ENCODE measurements around the gene PGLYRP4. TPM values are rescaled to one million over a fixed set of nuclear protein-coding genes. Genes with fewer than 3 reads are reported as not detected.

Gene PGLYRP4
- total RNA-seq, 2 donors from 2014 or later = not detected

- no peak overlapping the region for H3K27ac Mint-ChIP-seq
- no peaks in the 10 kb centered on the region for H3K4me1 Mint-ChIP-seq
- no peaks in the 10 kb centered on the region for H3K27me3 ChIP-seq (ENCODE audit: control insufficient read depth, insufficient read depth, low read length, poor library complexity, severe bottlenecking)
- no peaks in the 10 kb centered on the region for H3K9me3 Mint-ChIP-seq
- no peaks in the 10 kb centered on the region for H3K9me3 ChIP-seq (ENCODE audit: control insufficient read depth, low read length)
- H3K9ac ChIP-seq (ENCODE audit: extremely low read depth, low read length, poor library complexity, severe bottlenecking) = no peak overlapping the region
- H3K27ac ChIP-seq (ENCODE audit: low read depth, low read length) = no peak overlapping the region
- H3K36me3 ChIP-seq (ENCODE audit: control insufficient read depth, insufficient read depth, low read length) = no peaks in the 10 kb centered on the region
- H3K4me1 ChIP-seq (ENCODE audit: control insufficient read depth, insufficient read depth, low read length) = no peaks in the 10 kb centered on the region
- H3K36me3 Mint-ChIP-seq (ENCODE audit: low read depth) = no peaks in the 10 kb centered on the region
- DNase-seq = peak; percentile 9
- H3K27me3 Mint-ChIP-seq (ENCODE audit: insufficient read depth) = peaks cover 7% of the 10 kb centered on the region
- no peak for TF ChIP-seq CTCF (conservative IDR thresholded peaks at IDR 0.05)
- H3K4me3 ChIP-seq (ENCODE audit: low read length) = no peak overlapping the region
- H3K4me3 Mint-ChIP-seq = no peak overlapping the region
- WGBS, 2 experiments (ENCODE audit: insufficient coverage in 1 of 2, insufficient read length in 1 of 2) = 89 to 91% methylated on average over 3 of the region's 3 CpGs
Observed at GRCh38 chr1:153358691-153358975, 10.0 kb upstream of the PGLYRP4 start.

- no peaks in the 10 kb centered on the region for H3K36me3 Mint-ChIP-seq (ENCODE audit: low read depth)
- H3K27ac ChIP-seq (ENCODE audit: low read depth, low read length) = no peak within 1 kb of the TSS
- no peaks in the 10 kb centered on the region for H3K4me1 Mint-ChIP-seq
- no peaks in the 10 kb centered on the region for H3K4me1 ChIP-seq (ENCODE audit: control insufficient read depth, insufficient read depth, low read length)
- no peak for TF ChIP-seq CTCF (conservative IDR thresholded peaks at IDR 0.05)
- no peak within 1 kb of the TSS for H3K27ac Mint-ChIP-seq
- no peaks in the 10 kb centered on the region for H3K9me3 ChIP-seq (ENCODE audit: control insufficient read depth, low read length)
- no peaks in the 10 kb centered on the region for H3K9me3 Mint-ChIP-seq
- WGBS, 2 experiments (ENCODE audit: insufficient coverage in 1 of 2, insufficient read length in 1 of 2) = 87 to 88% methylated on average over 10 to 11 of the region's 11 CpGs
- no peak within 1 kb of the TSS for H3K4me3 ChIP-seq (ENCODE audit: low read length)
- peak; percentile 32 for DNase-seq
- H3K4me3 Mint-ChIP-seq = no peak within 1 kb of the TSS
- H3K9ac ChIP-seq (ENCODE audit: extremely low read depth, low read length, poor library complexity, severe bottlenecking) = no peak within 1 kb of the TSS
- H3K27me3 ChIP-seq (ENCODE audit: control insufficient read depth, insufficient read depth, low read length, poor library complexity, severe bottlenecking) = no peaks in the 10 kb centered on the region
- peaks cover 4% of the 10 kb centered on the region for H3K27me3 Mint-ChIP-seq (ENCODE audit: insufficient read depth)
- no peaks in the 10 kb centered on the region for H3K36me3 ChIP-seq (ENCODE audit: control insufficient read depth, insufficient read depth, low read length)
Observed at GRCh38 chr1:153357853-153358690, 9.4 kb upstream of the PGLYRP4 start, which contains the start of gene S100A9. Gene S100A9 (plus strand): TSS chr1:153357854. CDS start chr1:153358284, 430 bp downstream.

- no peaks in the 10 kb centered on the region for H3K4me1 Mint-ChIP-seq
- H3K9ac ChIP-seq (ENCODE audit: extremely low read depth, low read length, poor library complexity, severe bottlenecking) = no peak overlapping the region
- TF ChIP-seq CTCF (conservative IDR thresholded peaks at IDR 0.05) = no peak
- H3K36me3 ChIP-seq (ENCODE audit: control insufficient read depth, insufficient read depth, low read length) = no peaks in the 10 kb centered on the region
- no peaks in the 10 kb centered on the region for H3K36me3 Mint-ChIP-seq (ENCODE audit: low read depth)
- no peak overlapping the region for H3K4me3 Mint-ChIP-seq
- no peak overlapping the region for H3K4me3 ChIP-seq (ENCODE audit: low read length)
- DNase-seq = peak; percentile 42
- H3K27me3 ChIP-seq (ENCODE audit: control insufficient read depth, insufficient read depth, low read length, poor library complexity, severe bottlenecking) = no peaks in the 10 kb centered on the region
- 86 to 92% methylated on average over 3 to 10 of the region's 10 CpGs for WGBS, 2 experiments (ENCODE audit: insufficient coverage in 1 of 2, insufficient read length in 1 of 2)
- no peak overlapping the region for H3K27ac ChIP-seq (ENCODE audit: low read depth, low read length)
- no peaks in the 10 kb centered on the region for H3K27me3 Mint-ChIP-seq (ENCODE audit: insufficient read depth)
- no peaks in the 10 kb centered on the region for H3K9me3 ChIP-seq (ENCODE audit: control insufficient read depth, low read length)
- no peak overlapping the region for H3K27ac Mint-ChIP-seq
- H3K9me3 Mint-ChIP-seq = no peaks in the 10 kb centered on the region
- H3K4me1 ChIP-seq (ENCODE audit: control insufficient read depth, insufficient read depth, low read length) = no peaks in the 10 kb centered on the region
Observed at GRCh38 chr1:153357076-153357852, 8.6 kb upstream of the PGLYRP4 start.

Measured in endodermal cell (in vitro differentiated cells).